Nephron progenitor cell (in vitro differentiated cells): Measurements from ENCODE around the gene TLE3.
A peak's percentile ranks its signal among the peaks of the same experiment; 100 is the strongest.

ENCODE experiments used
- DNase-seq: peaks from one replicate; pipeline ENCODE4 v3.0.0; 2021
- H3K27ac Mint-ChIP-seq: 2 replicates; pipeline ENCODE4 v1.8.0; 2021; ENCODE audit warnings: mild to moderate bottlenecking, moderate library complexity, mixed read lengths
- H3K27me3 Mint-ChIP-seq: 2 replicates; pipeline ENCODE4 v1.8.0; 2021; ENCODE audit warnings: mild to moderate bottlenecking, low read depth, mixed read lengths; ENCODE audit not compliant: poor library complexity
- H3K36me3 Mint-ChIP-seq: 2 replicates; pipeline ENCODE4 v1.8.0; 2021; ENCODE audit warnings: low read depth, mixed read lengths
- H3K4me1 Mint-ChIP-seq: 2 replicates; pipeline ENCODE4 v1.8.0; 2021; ENCODE audit warnings: mixed read lengths
- H3K4me3 Mint-ChIP-seq: 2 replicates; pipeline ENCODE4 v1.8.0; 2021; ENCODE audit warnings: mild to moderate bottlenecking, moderate library complexity, mixed read lengths
- H3K9me3 Mint-ChIP-seq: 2 replicates; pipeline ENCODE4 v1.8.0; 2021; ENCODE audit warnings: mild to moderate bottlenecking, moderate library complexity, mixed read lengths
- CTCF ChIP-seq: fragments of 200-600 bp; sonication (generic); IDR thresholded peaks from 2 replicates; pipeline ENCODE4 v1.5.0; 2021; ENCODE audit warnings: antibody characterized with exemption

Gene TLE3

GRCh38 chr15:70097321-70098152 lies at the start of gene TLE3:
Gene TLE3, minus strand, starts transcription at chr15:70097917. Its CDS starts 1,119 bp downstream, at chr15:70096798.
- H3K27me3 Mint-ChIP-seq: peaks cover 14% of the 10 kb centered on the region
- peak; percentile 37 for TF ChIP-seq CTCF
- peak within 1 kb of the TSS; percentile 100 for H3K27ac Mint-ChIP-seq
- peak; percentile 98 for DNase-seq
- H3K4me1 Mint-ChIP-seq: peaks cover 62% of the 10 kb centered on the region
- H3K9me3 Mint-ChIP-seq: no peaks in the 10 kb centered on the region
- peaks cover 5% of the 10 kb centered on the region for H3K36me3 Mint-ChIP-seq
- peak within 1 kb of the TSS; percentile 99 for H3K4me3 Mint-ChIP-seq

GRCh38 chr15:70147178-70147760 lies 49.6 kb upstream of the TLE3 start:
- H3K9me3 Mint-ChIP-seq: peaks cover 14% of the 10 kb centered on the region
- no peak for DNase-seq
- H3K27me3 Mint-ChIP-seq: peaks cover 12% of the 10 kb centered on the region
- no peak overlapping the region for H3K4me3 Mint-ChIP-seq
- H3K27ac Mint-ChIP-seq: no peak overlapping the region
- H3K36me3 Mint-ChIP-seq: peaks cover 7% of the 10 kb centered on the region
- TF ChIP-seq CTCF: no peak
- peaks cover 63% of the 10 kb centered on the region for H3K4me1 Mint-ChIP-seq

- no peak for DNase-seq
- TF ChIP-seq CTCF: no peak
- no peak overlapping the region for H3K27ac Mint-ChIP-seq
- H3K4me1 Mint-ChIP-seq: peaks cover 63% of the 10 kb centered on the region
- H3K9me3 Mint-ChIP-seq: peaks cover 14% of the 10 kb centered on the region
- peaks cover 7% of the 10 kb centered on the region for H3K36me3 Mint-ChIP-seq
- H3K27me3 Mint-ChIP-seq: peaks cover 13% of the 10 kb centered on the region
- no peak overlapping the region for H3K4me3 Mint-ChIP-seq
Observed at GRCh38 chr15:70146771-70147170, 49.1 kb upstream of the TLE3 start.

- Mint-ChIP-seq H3K4me3 (no peak overlapping the region), H3K36me3 (peaks cover 7% of the 10 kb centered on the region), H3K9me3 (peaks cover 14% of the 10 kb centered on the region), H3K27ac (no peak overlapping the region), H3K27me3 (peaks cover 18% of the 10 kb centered on the region), H3K4me1 (peaks cover 63% of the 10 kb centered on the region)
- TF ChIP-seq CTCF: no peak
- DNase-seq: no peak
Observed at GRCh38 chr15:70146162-70146561, 48.4 kb upstream of the TLE3 start.

GRCh38 chr15:70145261-70145660 lies 47.5 kb upstream of the TLE3 start:
- no peak for DNase-seq
- no peak for TF ChIP-seq CTCF
- H3K4me1 Mint-ChIP-seq: peaks cover 70% of the 10 kb centered on the region
- H3K27me3 Mint-ChIP-seq: peaks cover 21% of the 10 kb centered on the region
- H3K4me3 Mint-ChIP-seq: no peak overlapping the region
- H3K36me3 Mint-ChIP-seq: peaks cover 7% of the 10 kb centered on the region
- peaks cover 14% of the 10 kb centered on the region for H3K9me3 Mint-ChIP-seq
- no peak overlapping the region for H3K27ac Mint-ChIP-seq
